Endothelial cell of umbilical vein (primary cell): ENCODE measurements around the gene ZNF777. TPM values are rescaled to one million over a fixed set of nuclear protein-coding genes. Genes with fewer than 3 reads are reported as not detected.

Experiments
- BruUV-seq: library from RNA; stranded (reverse); fragments of 400-500 nt; replicated peaks from 2 replicates; lab custom pipeline; 2021; lab: Mats Ljungman, UMichigan
- CTCF ChIA-PET: fragments of 300-600, 350-600 bp; sonication (Branson Sonifier 250); formaldehyde crosslinking; loops from one replicate; lab custom pipeline; 2021; ENCODE audit warnings: antibody characterized with exemption, inconsistent platforms; lab: Charles Lee
- POLR2A ChIA-PET: fragments of 300-600, 350-600 bp; sonication (Branson Sonifier 250); formaldehyde crosslinking; loops from one replicate; lab custom pipeline; 2021; ENCODE audit warnings: antibody characterized with exemption, inconsistent platforms; lab: Charles Lee
- DNase-seq: peaks from one replicate; pipeline ENCODE4 v3.0.0-alpha.2; 2011; ENCODE audit warnings: low read depth, low spot score
- FAIRE-seq: peaks from 2 replicates; lab custom pipeline; 2011; peaks lifted over from hg19 to GRCh38; lab: Jason Lieb, UNC
- H2AFZ ChIP-seq: 2 replicates; pipeline ENCODE4 v1.6.0; 2012; ENCODE audit warnings: low read depth, low read length, control low read depth, inconsistent platforms
- H3K27ac ChIP-seq: 2 replicates; pipeline ENCODE4 v1.5.1; 2011; ENCODE audit warnings: low read depth, mild to moderate bottlenecking, control low read depth, low read length, moderate library complexity; ENCODE audit not compliant: insufficient read depth
- H3K27me3 ChIP-seq, 2 experiments: 2 replicates each; pipeline versions ENCODE4 v1.6.0 to v1.6.1; 2011; ENCODE audit warnings: low read length in 2 of 2, mixed read lengths in 1 of 2; ENCODE audit not compliant: control insufficient read depth in 2 of 2, insufficient read depth in 2 of 2
- H3K36me3 ChIP-seq, 2 experiments: 2 replicates in 1 of 2; 3 replicates in 1 of 2; pipeline ENCODE4 v1.5.1; 2011; ENCODE audit warnings: low read length in 2 of 2, mild to moderate bottlenecking in 1 of 2, moderate library complexity in 1 of 2; ENCODE audit not compliant: control insufficient read depth in 2 of 2, insufficient read depth in 2 of 2; ENCODE audit errors: extremely low read depth in 1 of 2
- H3K4me1 ChIP-seq: 3 replicates; pipeline ENCODE4 v1.5.1; 2011; ENCODE audit warnings: mild to moderate bottlenecking, low read length; ENCODE audit not compliant: control insufficient read depth, insufficient read depth; ENCODE audit errors: extremely low read depth
- H3K4me2 ChIP-seq: 2 replicates; pipeline ENCODE4 v1.6.1; 2011; ENCODE audit warnings: low read length, control low read depth, mixed read lengths; ENCODE audit not compliant: insufficient read depth
- H3K4me3 ChIP-seq, 3 experiments: fragments of 200-600 bp in 1 of 3; sonication (generic), shearing (Covaris generic) in 1 of 3; replicated peaks in 1 of 3; 2 replicates each; pipeline ENCODE4 v1.5.1; 2011 to 2016; ENCODE audit warnings: control low read depth in 3 of 3, low read length in 3 of 3, mild to moderate bottlenecking in 2 of 3, inconsistent platforms in 1 of 3, low read depth in 1 of 3, moderate library complexity in 1 of 3; ENCODE audit not compliant: insufficient read depth in 1 of 3
- H3K79me2 ChIP-seq: 2 replicates; pipeline ENCODE4 v1.6.0; 2012; ENCODE audit warnings: low read length, inconsistent platforms; ENCODE audit not compliant: control insufficient read depth, insufficient read depth
- H3K9ac ChIP-seq: replicated peaks from 2 replicates; pipeline ENCODE3; 2011; ENCODE audit warnings: low read length, control low read depth; ENCODE audit not compliant: insufficient read depth; ENCODE audit errors: extremely low read depth
- H3K9me1 ChIP-seq: replicated peaks from 3 replicates; pipeline ENCODE4 v1.6.0; 2011; ENCODE audit warnings: mild to moderate bottlenecking, low read length; ENCODE audit not compliant: control insufficient read depth, insufficient read depth; ENCODE audit errors: extremely low read depth
- H3K9me3 ChIP-seq: replicated peaks from 2 replicates; pipeline ENCODE4 v1.5.1; 2012; ENCODE audit warnings: low read length, inconsistent platforms; ENCODE audit not compliant: control insufficient read depth, insufficient read depth
- H4K20me1 ChIP-seq: replicated peaks from 2 replicates; pipeline ENCODE3; 2011; ENCODE audit warnings: mild to moderate bottlenecking, low read length; ENCODE audit not compliant: control insufficient read depth, insufficient read depth; ENCODE audit errors: extremely low read depth
- EZH2 ChIP-seq: IDR thresholded peaks from 2 replicates; pipeline ENCODE4 v1.6.1; 2012; ENCODE audit warnings: borderline replicate concordance, low read depth, mild to moderate bottlenecking, moderate library complexity, low read length, inconsistent platforms; ENCODE audit not compliant: severe bottlenecking
- FOS ChIP-seq: IDR thresholded peaks from 2 replicates; pipeline ENCODE4 v1.6.1; 2011; ENCODE audit warnings: mild to moderate bottlenecking, low read length, moderate library complexity, borderline replicate concordance; ENCODE audit not compliant: insufficient read depth
- GATA2 ChIP-seq: IDR thresholded peaks from 2 replicates; pipeline ENCODE4 v1.7.0; 2011; ENCODE audit warnings: low read depth, mild to moderate bottlenecking, moderate library complexity, mixed read lengths, low read length; ENCODE audit not compliant: insufficient read length, insufficient read depth
- JUN ChIP-seq: IDR thresholded peaks from 2 replicates; pipeline ENCODE4 v1.6.1; 2011; ENCODE audit warnings: borderline replicate concordance, low read depth; ENCODE audit not compliant: insufficient read length, insufficient read depth
- MAX ChIP-seq: IDR thresholded peaks from 2 replicates; pipeline ENCODE4 v1.6.1; 2011; ENCODE audit not compliant: insufficient read depth, insufficient read length
- MYC ChIP-seq: IDR thresholded peaks from one replicate; pipeline ENCODE4 v1.6.1; 2011; ENCODE audit warnings: mild to moderate bottlenecking, low read depth, low read length
- POLR2A ChIP-seq: IDR thresholded peaks from 2 replicates; pipeline ENCODE4 v1.6.1; 2012; ENCODE audit warnings: low read depth, mild to moderate bottlenecking, control low read depth, low read length
- POLR2AphosphoS5 ChIP-seq: IDR thresholded peaks from 2 replicates; pipeline ENCODE4 v1.6.1; 2012; ENCODE audit warnings: low read depth, mild to moderate bottlenecking, control low read depth, low read length, moderate library complexity; ENCODE audit not compliant: insufficient read depth
- dilution Hi-C: fragments of 300-500 bp; cut with MboI; formaldehyde crosslinking; loops from one replicate; pipeline ENCODE4 v1.15.0; 2019; ENCODE audit warnings: low sequenced_read_pairs; ENCODE audit not compliant: extremely low pct_ligation_motif_present
- intact Hi-C: fragments of 100-400 bp; cut with micrococcal nuclease; formaldehyde crosslinking; loops from one replicate; pipeline ENCODE4 v1.10.0; 2022
- polyA plus RNA-seq, 4 experiments: library from polyadenylated mRNA; depleted of rRNA in 3 of 4; stranded (reverse) in 3 of 4; unstranded in 1 of 4; fragments of >200 nt; gene quantifications; 2 replicates each; pipeline versions ENCODE4 v1.2.1 to v1.2.3, GENCODE V29; 2011 to 2012; ENCODE audit warnings: missing spikeins in 1 of 4
- total RNA-seq: library from RNA; stranded (reverse); gene quantifications from 2 replicates; pipeline ENCODE4 v1.2.3, GENCODE V29; 2021
- TF ChIP-seq, protein P1 (sequence below), 2 donors: IDR thresholded peaks; 1 replicate in 1 of 2; 2 replicates in 1 of 2; pipeline ENCODE4 v1.5.1; 2011; ENCODE audit warnings: low read length in 2 of 2, mild to moderate bottlenecking in 2 of 2, moderate library complexity in 2 of 2, control low read depth in 1 of 2, inconsistent platforms in 1 of 2, low read depth in 1 of 2; ENCODE audit not compliant: insufficient read depth in 1 of 2; ENCODE audit errors: extremely low read depth in 1 of 2

The ZNF777 gene
- total and polyA plus RNA-seq, 2 donors (not counting 3 experiments of a cell fraction or from before 2014, with no cell fraction given), result 7.4 to 11.1 TPM

DNA sequence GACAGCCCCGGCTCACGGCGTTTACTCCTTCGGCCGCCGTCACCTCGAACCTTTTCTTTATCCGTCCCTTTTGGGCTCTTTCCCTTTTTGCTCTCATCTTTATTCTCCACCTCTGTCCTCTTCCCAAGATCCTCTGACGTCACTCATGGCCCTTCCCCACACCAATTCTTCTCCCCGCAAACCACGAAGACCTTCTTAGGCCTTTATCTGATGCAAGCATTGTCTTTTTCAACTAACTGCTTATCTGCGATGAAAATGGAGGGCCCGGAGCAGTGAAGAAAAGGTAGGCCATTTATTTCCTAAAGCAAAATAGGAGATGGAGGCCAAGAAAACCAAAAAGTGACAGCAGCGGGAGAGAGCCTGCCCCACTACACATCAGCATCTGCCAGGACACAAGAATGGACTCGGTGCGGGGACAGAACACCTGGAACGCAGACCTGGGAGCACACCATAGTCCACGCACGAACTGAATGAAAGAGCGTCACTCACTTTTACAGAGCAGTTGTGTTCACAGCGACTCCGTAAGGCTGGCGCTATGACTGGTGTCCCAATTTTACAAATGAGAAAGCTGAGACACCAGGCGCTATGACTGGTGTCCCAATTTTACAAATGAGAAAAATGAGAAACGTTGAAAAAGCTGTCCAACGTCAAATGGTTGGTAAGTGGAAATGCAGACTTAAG is 45.3 kb downstream of the ZNF777 start:
- H3K4me1 ChIP-seq, result peaks cover 7% of the 10 kb centered on the region
- H3K4me2 ChIP-seq, result peak overlapping the region; percentile 40
- H3K9ac ChIP-seq, result no peak overlapping the region
- POLR2A ChIA-PET, result no interaction called here
- BruUV-seq, result no TSS peak
- H3K79me2 ChIP-seq, result no peaks in the 10 kb centered on the region
- no peaks in the 10 kb centered on the region for H3K9me1 ChIP-seq
- no peaks in the 10 kb centered on the region for H3K27me3 ChIP-seq
- FAIRE-seq (no peak), DNase-seq (no peak)
- intact Hi-C loops (loop anchor here (1.0 kb wide), 1 partner anchor 220 kb away; the partner anchor contains the start of gene ZNF282), dilution Hi-C loops (no loop called here)
- TF ChIP-seq POLR2A, result no peak
- TF ChIP-seq, protein P1, sequence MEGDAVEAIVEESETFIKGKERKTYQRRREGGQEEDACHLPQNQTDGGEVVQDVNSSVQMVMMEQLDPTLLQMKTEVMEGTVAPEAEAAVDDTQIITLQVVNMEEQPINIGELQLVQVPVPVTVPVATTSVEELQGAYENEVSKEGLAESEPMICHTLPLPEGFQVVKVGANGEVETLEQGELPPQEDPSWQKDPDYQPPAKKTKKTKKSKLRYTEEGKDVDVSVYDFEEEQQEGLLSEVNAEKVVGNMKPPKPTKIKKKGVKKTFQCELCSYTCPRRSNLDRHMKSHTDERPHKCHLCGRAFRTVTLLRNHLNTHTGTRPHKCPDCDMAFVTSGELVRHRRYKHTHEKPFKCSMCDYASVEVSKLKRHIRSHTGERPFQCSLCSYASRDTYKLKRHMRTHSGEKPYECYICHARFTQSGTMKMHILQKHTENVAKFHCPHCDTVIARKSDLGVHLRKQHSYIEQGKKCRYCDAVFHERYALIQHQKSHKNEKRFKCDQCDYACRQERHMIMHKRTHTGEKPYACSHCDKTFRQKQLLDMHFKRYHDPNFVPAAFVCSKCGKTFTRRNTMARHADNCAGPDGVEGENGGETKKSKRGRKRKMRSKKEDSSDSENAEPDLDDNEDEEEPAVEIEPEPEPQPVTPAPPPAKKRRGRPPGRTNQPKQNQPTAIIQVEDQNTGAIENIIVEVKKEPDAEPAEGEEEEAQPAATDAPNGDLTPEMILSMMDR (IDR thresholded peaks at IDR 0.05; ENCODE audit: extremely low read depth in 1 of 2, insufficient read depth in 1 of 2, low read depth in 1 of 2, low read length in 2 of 2), result no peak
- no peak for TF ChIP-seq MAX
- no peak for TF ChIP-seq FOS
- no peak for TF ChIP-seq EZH2
- TF ChIP-seq MYC, result no peak
- TF ChIP-seq POLR2AphosphoS5, result no peak
- no peak for TF ChIP-seq JUN
- no peak for TF ChIP-seq GATA2
- H3K27ac ChIP-seq, result no peak overlapping the region
- no peaks in the 10 kb centered on the region for H3K9me3 ChIP-seq
- CTCF ChIA-PET, result interaction anchor here (1.0 to 2.4 kb wide), 3 partner anchors 9 to 105 kb away, joined by 3 to 9 read pairs (median 5); no protein-coding TSS in a partner anchor
- H3K36me3 ChIP-seq, result no peaks in the 10 kb centered on the region
- H2AFZ ChIP-seq, result peak overlapping the region; percentile 83
- no peaks in the 10 kb centered on the region for H4K20me1 ChIP-seq
- H3K4me3 ChIP-seq, result peak overlapping the region; percentile 18 to 27 (median 20)
